C1 segment of cervical spinal cord (tissue), 14 donors: ENCODE results near the gene KCNJ12.
"Not testable (repeated sequence)": the region's sequence is repeated elsewhere in the genome, so short reads cannot be mapped to it uniquely, and the experiment has no call there.

Experiments used
- DNase-seq, 14 donors: peaks; one replicate each; lab custom pipeline; 2025; lab: John Stamatoyannopoulos, UW

The KCNJ12 gene

DNA sequence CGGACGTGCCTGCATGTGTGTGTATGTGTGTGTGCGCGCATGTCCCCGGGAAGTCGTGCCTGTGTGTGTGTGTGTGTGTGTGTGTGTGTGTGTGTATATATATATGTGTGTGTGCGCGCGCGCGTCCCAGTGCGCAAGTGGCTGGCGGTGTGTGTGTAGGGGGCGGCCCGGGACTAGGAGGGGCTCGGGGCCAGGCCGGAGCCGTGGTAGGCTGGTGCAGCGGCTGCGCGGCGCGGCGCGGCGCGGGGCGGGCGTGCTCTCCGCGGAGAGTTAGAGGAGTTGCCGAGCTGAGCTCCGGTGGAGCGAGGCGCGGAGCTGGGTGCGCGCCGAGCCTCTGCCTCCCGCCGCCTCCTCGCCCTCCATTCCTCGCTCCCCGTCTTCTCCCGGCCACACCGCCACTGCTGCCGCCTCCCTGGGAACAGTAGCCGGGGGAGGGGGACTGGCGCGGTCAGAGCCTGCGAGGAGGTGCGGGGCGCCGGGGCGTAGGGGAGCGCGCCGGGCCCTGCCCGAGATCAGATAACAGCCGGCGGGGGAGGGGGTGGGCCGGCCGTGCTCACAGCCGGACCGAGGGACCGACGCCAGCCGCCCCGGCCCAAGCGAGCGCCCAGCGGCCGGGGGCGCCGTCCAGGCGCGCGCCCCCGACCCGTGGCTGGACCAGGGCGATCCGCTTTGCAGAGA is at the start of gene KCNJ12:
KCNJ12 (plus strand) TSS at position 277 of the 678 bp plus-strand sequence. CDS start 38,986 bp downstream, outside the sequence.
- DNase-seq = peak in 1 of 14 donors; percentile 71

DNA sequence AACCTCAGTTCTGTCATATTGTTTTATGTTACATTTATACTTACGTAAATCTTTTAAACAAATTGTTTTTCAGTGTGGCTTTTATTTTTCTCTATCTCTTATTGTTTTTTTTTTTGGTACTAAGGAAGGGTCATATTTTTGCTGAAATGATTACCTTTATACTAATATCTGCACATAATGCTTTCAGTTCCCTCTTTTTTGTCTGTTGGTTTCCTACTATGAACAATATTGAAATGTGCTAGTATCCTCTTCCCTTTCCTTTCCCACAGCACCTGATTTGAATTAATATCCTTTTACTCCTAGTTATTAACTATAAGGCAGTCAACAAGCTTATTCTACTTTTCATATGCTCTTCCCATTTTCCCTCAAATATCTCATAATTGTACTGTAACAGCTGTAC is 48.2 kb upstream of the KCNJ12 start:
- not testable (repeated sequence) for DNase-seq

DNA sequence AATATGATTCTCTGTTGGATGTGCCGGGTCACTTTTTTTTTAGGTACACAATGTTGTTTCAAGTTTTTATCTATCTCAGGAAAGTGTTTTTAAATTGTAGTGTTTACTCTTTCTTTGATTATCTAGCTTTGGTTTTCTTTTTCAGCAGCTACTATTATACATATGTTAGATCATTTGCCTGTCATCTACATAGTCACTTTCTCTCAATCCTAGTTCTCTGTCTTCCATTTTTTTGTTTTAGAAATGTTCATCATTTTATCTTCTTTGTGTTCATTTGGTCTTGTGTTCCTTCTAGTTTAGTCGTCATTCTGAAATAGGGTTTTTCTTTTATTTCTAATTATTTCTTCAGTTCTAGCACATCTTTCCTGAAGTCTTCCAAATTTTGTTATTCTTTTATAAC is 47.4 kb upstream of the KCNJ12 start:
- DNase-seq = not testable (repeated sequence)

DNA sequence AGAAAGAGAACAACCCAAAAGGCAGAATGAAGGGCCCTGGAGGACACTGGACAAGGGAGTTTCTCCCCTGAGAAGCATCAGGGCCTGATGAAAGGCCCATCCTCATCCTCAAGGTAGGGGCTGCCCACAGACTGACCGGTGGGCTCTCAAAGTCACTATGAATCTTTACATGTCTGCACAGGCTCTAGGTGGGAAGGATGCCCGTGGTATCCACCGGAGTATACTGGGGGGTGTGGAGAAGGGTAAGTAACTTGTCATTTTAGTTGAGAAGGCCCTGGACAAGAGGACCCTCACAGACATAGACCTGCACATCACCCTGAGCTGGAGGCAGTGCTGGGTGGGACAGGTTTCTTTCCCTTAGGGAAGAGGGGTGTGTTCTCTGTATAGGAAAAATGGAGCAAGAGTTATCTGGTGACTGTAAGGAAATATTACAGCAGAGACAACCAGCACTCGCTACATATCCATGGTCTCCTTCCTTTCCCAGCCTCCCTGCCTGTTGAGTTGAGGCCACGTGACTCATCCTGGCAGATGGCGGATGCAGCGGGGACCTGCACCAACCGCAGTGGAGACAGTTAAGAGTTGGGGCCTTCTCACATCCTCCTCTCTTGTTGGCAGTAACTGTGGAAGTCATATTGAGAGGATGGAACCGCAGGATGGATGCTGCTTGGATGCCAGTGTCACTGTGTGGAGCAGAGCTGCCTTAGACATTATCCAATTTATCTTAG is 45.6 kb upstream of the KCNJ12 start:
- no peak for DNase-seq

DNA sequence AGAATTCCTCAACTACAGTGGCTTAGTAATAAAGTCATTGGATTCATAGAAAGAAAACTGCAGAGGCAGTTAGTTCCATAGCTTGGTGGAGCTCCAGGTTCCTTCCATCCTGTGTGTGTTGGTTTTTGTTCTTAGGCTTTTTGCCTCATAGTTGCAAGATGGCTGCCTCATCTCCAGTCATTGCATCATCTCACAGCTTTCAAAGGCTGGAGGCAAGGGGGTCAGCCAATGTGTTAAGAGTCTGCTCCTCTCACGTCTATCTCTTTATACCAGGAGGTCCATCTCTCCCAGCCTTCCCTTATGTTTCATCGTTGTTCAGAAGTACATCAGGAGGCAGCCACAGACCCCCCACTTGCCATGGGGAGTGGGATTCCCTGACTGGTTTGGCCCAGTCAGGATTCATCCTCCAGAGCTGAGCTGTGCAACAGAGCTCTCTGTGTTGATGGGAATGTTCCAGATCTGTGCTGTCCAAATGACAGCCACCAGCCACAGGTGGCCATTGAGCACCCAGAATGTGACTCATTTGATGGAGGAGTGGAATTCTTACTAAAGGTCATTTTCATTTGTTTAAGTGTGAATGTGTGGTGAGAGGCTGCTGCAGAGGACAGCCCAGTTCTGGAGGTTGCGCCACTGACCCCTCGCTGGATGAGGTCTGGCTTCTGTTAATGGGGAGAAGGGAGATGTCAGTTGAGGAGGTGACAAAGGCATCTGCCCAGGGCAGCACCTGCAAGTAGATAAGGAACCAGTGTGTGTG is 39.4 kb upstream of the KCNJ12 start:
- not testable (repeated sequence) for DNase-seq

DNA sequence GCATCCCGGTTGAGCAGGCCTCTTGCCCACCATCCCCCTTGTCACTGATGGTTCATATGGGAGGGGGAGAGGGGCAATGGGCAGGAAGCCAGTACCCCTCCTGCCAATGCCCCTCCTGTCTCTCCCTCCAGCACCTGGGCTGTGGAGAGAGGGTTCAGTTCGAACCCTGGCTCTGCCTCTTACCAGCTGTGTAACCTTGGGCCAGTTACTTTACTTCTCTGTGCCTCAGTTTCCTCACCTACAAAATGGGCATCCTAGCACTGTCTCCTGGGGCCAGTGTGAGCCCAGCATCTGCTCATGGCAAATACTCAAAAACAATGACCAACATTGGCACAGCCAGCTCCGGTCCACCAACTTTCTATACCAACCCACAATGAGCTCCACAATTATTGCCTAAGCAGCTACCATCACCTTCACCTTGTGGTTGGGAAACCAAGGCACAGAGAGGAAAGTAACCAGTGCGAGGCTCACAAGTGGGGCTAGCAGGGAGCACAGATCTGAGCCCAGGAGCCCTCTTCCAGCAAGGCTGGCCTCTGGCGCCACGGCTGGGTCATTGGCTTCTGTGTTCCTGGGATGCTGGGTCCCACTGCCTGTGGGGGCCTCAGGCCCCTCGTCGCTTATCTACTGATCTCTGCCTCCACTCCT is 38.1 kb upstream of the KCNJ12 start:
- DNase-seq = not testable (repeated sequence)

DNA sequence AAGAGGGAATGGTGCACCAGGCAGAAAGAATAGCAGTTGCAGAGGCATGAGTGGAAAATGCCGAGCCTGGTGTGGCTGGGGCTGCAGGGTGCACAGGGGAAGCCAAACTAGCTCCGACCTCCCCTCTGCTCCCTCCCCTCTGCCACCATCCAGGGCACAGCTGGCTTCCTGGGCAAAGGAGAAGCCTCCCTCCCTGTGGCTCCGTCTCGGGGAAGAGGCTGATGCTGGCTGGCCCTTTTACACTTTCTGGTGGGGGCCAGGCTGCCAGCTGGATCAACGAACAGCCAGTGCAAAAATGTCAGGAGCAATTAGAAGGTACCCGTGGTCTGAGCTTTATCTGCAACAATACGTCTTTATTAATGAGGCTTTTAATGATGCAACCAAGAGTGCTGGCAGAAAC is 37.1 kb upstream of the KCNJ12 start:
- DNase-seq = no peak

DNA sequence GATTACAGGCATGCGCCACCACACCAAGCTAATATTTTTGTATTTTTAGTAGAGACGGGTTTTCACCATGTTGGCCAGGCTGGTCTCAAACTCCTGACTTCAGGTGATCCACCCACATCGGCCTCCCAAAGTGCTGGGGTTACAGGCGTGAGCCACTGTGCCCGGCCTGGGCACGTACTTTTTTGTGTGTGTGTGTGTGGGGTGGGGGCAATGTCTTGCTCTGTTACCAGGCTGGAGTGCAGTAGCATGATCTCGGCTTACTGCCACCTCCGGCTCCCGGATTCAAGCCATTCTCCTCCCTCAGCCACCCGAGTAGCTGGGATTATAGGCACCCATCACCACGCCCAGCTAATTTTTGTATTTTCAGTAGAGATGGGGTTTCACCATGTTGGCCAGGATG is 36.6 kb upstream of the KCNJ12 start:
- DNase-seq = not testable (repeated sequence)

DNA sequence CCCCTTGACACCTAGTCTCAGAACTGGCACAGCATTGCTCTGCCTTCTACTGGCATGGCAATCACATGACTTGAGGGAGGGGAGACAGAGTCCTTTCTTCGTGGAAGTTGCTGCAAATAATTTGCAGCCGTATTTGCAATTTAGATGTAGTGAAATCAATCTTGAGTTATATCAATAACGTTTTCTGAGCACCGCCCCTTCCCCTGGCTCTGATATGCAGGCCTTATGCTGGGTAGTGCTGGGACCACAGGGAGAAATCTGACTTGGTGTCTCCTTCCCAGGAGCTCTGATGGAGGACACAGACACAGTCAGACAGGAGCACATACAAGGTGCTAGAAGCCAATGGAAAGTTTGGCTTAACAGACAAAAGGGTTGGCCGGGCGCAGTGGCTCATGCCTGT is 35.8 kb upstream of the KCNJ12 start:
- DNase-seq = not testable (repeated sequence)

DNA sequence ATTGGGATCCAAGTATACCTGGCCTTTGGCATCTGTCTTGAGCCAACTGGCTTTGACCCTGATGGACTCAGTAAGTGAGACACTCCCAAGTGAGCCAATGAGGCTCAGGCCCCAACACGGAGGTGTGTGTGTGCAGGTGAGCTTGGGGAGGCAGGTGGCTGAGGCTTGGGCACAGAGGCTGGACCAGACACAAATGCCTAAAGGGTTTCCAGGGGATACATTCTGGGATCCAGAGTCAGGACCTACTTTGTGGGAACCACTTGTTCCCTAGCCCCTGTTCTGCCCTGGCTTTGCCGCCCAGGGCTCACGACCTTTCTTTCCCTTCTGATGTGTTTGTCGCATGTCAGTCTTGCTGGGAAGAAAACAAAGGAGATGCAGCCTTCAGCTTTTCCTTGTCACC is 34.9 kb upstream of the KCNJ12 start:
- not testable (repeated sequence) for DNase-seq

DNA sequence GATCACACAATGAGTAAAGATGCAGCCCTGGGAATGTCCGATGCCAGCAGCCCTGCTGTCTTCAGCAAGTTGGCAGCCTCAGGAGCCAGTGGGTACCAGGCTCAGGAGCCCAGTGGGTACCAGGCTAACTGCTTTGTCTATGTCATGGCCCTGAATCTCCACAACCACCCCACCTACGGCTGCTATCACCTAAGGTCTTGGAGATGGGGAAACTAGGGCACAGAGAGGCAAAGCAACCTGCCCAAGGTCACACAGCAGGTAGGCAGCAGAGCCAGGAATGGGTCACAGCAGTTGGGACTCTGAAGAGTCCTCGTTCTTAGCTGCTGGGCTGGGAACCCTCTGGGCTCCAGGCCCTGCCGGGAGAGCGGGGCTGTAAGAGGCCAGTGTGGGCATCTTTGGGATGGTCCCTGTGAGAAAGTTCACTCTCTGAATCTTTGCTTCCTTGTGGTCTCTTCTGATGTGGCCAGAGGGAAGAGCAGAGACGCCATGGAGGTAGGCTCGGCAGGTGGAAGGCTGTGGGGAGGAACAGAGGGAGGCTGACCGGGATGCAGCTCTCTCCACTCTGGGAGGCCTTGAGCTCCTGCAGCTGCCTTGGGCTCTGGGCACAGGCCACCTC is 34.1 kb upstream of the KCNJ12 start:
- DNase-seq = not testable (repeated sequence)

DNA sequence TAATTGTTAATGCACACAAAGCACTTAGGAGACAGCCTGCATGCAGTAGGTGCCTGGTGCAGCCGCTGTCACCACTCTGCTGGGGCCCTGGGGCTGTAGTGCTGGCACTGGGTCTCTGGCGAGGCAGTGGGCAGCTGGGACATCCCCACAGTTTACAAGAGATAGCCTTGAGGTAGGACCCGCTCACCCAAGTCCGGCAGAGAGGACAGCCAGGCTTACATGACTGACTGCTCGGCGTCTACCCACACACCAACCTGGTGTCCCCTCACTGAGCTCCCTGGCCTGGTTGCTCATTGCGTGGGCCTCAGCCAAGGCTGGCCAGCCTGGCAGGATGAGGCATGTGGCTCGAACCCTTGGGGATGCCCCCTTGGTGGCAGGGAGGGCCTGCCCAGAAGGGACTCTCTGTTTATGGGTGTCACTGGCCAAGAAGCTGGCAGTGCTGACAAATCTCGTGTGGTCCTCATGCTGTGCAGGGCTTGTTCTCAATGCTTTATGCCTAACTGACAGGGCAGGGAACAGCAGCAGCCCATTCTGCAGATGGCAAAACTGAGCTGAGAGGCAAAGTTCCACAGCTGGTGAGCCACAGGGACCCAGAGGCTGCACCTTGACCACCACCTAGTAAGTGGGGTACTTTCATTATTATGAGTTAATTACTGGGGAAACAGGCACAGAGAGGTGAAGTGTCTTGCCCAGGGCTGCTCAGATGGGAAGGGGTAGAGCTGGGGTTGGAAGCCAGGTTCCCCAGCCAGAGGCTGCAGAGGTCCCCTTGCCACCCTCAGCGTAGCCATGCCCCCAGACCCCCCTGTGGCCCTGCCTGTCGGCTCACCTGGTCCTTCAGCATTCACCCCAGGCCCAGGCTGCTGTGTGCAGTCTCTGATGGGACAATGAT is 32.9 kb upstream of the KCNJ12 start:
- DNase-seq = not testable (repeated sequence)

DNA sequence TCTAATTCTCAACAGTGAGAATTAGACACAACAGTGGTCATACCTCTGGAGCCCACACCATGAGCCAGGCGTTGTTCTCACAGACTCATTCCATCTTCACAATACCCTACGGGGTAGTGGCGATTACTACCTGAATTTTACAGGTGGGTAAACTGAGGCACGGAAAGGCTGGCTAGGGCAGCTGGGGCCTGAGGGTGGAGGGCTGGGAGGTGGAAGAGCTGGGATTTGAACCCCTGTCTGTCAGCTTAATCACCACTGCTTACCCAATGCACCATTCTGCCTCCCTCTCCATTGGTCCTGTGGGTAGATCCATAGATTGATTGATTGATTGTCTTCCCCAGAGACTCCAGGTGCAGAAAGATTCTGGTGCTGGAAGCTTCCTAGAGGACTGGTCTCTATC is 31.4 kb upstream of the KCNJ12 start:
- not testable (repeated sequence) for DNase-seq

DNA sequence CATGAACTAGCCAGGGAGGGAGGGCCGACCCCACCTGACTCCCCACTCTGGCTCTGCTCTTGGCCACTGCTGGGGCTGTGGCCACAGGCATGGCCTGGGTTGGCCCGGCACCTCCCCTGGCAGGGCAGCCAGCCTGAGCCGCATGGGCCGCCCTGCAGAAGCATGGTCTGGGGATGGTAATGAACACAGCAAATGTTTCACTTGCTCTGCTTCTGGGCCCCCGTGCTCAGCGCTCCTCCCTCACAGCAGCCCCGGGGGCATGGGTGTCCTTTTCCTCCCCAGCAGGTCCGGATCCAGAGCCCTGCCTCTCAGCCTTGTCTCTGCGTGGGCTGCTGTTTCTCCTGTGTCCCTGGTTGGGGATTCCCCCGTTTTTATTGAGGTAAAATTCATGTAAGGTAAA is 30.9 kb upstream of the KCNJ12 start:
- DNase-seq = no peak

DNA sequence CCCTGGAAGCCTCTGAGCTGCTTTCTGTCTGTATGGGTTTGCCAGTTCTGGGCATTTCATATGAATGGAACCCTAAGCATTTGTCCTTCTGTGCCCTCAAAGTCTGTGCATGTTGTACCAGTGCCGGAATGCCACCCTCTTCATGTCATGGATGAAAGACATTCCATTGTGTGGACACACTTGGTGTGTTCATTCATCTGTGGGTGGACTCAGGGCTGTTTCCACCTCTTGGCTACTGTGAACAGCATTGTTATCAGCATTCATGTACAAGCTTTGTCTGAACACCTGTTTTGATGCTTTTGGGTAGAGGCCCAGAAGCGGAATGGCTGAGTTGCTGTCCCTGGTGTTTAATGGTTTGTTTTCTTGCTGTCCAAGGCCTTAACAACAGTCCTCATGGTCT is 30.1 kb upstream of the KCNJ12 start:
- not testable (repeated sequence) for DNase-seq

DNA sequence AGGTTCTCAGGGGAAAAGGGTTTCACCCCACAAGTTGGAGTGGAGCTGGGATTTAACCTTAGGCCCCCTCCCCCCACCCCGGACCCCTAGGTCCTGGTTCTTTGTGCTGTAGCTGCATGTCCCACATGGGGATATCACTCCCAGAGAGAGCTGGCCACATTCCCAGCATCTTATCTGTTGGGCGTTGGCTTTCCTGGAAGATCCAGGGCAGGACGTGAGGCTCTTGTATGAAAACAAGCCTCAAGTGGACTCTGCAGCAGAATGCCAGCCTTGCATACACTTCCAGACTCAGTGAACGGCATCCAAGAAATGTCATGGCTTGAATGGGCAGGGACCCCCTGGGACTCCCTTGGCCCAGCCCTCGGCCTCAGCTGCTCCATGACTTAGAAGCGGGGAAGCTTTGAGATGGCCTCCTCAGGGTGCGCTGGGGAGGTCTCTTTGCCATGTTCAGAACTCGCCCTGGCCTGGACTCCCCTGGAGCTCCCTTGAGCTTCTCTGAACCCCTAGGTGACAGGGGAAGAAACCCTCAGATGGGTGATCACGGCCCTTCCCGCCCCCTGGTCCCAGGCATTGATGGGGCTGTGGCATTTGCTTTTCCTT is 29.4 kb upstream of the KCNJ12 start:
- DNase-seq = not testable (repeated sequence)

DNA sequence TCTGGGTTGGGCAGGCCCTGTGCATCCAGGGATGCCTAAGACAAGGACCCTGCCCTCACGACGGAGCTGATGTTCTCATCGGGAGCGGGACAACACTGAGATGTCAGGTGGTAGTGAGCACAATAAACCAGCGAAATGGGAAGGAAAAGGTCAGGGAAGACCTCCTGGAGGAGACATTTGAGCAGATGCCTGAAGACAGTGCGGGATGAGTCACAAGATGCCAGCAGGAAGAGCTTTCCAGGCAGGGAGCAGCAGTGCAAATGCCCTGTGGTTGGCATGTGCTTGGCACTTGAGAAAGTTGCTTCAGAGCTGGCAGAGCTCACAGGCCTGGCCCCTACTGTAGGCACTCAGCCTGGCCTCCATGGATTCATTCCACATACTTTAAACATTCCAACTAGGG is 28.5 kb upstream of the KCNJ12 start:
- not testable (repeated sequence) for DNase-seq

DNA sequence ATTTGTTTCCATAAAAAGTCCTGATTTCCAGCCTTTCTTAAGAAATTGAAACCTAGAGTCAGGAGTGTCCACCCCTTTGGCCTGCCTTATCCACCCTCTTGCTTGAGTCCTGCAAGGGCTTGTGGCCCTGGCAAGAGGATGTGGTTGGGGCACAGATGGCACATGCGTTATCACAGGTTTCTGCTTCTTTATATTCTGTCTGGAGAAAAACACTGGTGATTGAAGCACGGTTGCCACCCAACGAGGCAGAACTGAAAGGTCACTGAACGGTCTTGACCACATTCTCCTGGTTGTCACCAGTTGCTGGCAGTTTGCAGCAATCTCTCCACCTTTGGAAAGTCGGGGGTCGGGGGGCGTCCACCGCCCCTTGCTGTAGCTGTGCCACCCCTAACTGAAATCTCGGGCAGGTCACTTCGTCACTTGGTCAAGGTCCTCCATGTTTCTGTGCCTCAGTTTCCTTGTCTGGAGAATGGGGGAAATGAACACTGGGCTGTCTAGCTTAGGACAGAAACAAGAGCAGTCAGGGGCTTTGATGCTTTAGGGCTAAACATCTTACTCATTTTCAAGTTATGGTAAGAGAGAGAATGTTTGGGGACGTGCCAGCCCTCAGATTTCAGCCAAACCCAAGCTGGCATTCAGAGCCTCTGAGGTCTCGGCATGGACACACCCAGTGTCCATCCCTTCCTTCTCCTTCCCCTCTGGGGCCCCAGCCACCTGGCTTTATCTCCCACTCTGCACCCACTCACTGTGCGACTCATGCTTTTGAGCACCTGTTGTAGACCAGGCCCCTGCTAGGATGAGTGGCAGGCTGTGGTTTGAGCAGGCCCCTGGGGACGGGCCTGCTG is 27.9 kb upstream of the KCNJ12 start:
- DNase-seq = not testable (repeated sequence)

DNA sequence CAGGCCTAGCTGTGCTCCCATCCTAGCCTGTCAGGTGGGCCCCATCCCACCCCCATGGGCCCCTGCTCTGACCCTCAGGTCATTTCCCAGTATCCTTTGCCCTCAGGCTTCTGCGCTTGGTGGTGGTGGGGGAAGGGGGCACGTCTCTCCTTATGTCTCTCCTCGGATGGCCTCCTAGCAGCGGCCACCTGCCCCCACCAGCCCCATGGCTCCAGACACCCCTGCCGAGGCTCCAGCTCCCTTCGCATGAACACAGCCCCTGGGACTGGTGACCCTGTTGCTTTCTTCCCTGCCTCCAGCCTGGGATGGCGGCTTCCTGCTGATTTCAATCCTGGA is 27.3 kb upstream of the KCNJ12 start:
- DNase-seq = not testable (repeated sequence)
